IPS-18c (cell line): ENCODE measurements around the gene FAM114A1.
"Not testable (repeated sequence)": the region's sequence is repeated elsewhere in the genome, so short reads cannot be mapped to it uniquely, and the experiment has no call there.

ENCODE experiments used
- H3K4me3 ChIP-seq: 2 replicates; pipeline ENCODE4 v1.7.0; 2013; ENCODE audit warnings: low read depth, mild to moderate bottlenecking, low read length, moderate library complexity; ENCODE audit not compliant: insufficient read depth
- H3K9me3 ChIP-seq: one replicate; pipeline ENCODE4 v1.6.1; 2013; ENCODE audit warnings: mild to moderate bottlenecking, low read length, moderate library complexity; ENCODE audit not compliant: control insufficient read depth, insufficient read depth

FAM114A1 gene

GRCh38 chr4:38884254-38884653 is 16.6 kb downstream of the FAM114A1 start:
- H3K4me3 ChIP-seq = no peak overlapping the region

GRCh38 chr4:38889143-38889542 is 21.5 kb downstream of the FAM114A1 start:
- H3K9me3 ChIP-seq = no peaks in the 10 kb centered on the region
- H3K4me3 ChIP-seq = no peak overlapping the region

More at GRCh38 chr4:38884254-38884653, 16.6 kb downstream of the FAM114A1 start:
- peaks cover 2% of the 10 kb centered on the region for H3K9me3 ChIP-seq

DNA sequence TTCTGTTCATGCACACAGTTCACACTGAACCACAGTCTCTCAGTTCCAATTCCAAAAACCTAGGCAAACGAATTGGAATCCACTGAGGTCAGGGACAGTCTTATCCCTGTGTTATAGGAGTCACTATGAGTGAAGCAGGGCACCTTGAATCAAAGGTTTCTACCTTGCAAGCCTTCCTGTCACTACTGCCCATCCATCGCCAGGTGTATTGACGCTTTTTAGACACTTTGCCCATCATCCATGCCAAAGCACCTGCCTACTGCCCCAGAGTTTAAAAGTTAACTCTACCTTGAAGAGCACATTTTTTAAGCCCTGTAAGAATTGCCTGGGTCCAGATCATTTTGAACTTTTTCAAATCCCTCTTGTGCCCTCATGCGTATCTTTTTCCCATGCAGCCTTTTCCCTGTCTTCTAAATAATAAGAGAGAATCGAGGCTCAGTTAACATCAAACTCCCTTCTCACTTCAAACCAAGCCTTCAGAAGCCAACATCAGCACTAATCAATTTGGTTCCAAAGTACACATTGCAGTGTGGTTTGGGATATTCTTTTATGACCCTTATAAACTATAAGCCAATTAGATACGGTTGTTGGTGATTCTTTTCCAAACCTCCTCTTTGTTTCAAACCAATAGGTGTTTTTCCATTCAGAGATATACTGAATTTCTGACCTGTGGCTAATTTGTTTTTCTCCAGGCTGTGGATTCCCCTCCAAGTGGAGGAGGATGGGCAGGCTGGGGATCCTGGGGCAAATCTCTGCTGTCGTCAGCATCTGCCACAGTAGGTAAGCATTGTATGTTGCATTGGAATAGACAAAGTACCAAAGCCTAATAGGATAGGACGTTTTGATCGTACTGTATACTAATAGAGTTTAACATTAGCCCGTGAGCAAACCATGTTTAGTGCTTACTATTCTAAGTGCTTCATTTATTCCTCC is 23.7 kb downstream of the FAM114A1 start:
- Histone ChIP-seq H3K4me3 (no peak overlapping the region), H3K9me3 (no peaks in the 10 kb centered on the region)

- no peaks in the 10 kb centered on the region for H3K9me3 ChIP-seq
- H3K4me3 ChIP-seq = no peak overlapping the region
Measured at GRCh38 chr4:38894322-38894982, 26.8 kb downstream of the FAM114A1 start.

- Histone ChIP-seq H3K4me3 (no peak overlapping the region), H3K9me3 (no peaks in the 10 kb centered on the region)
Measured at GRCh38 chr4:38896940-38897339, 29.3 kb downstream of the FAM114A1 start.

DNA sequence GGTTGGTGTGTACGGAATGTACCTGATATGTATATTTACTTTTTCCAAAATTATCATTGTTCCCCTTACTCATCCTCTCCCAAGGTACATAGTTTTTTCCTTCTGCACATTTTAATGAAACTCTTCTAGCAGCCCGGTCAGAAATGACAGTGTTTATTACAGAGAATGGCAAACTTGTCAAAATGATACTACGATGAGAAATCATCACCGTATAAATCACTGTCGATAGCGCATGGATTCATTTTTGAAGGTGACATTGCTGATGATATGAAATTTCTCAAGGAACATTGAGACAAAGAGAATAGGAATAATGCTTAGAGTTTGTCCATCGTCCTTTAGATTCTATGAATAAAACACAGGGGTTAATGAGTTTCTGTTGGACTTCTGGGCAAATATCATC is 30.6 kb downstream of the FAM114A1 start:
- Histone ChIP-seq H3K9me3 (no peaks in the 10 kb centered on the region), H3K4me3 (no peak overlapping the region)

GRCh38 chr4:38902221-38902620 is 34.6 kb downstream of the FAM114A1 start:
- no peaks in the 10 kb centered on the region for H3K9me3 ChIP-seq
- no peak overlapping the region for H3K4me3 ChIP-seq

- no peaks in the 10 kb centered on the region for H3K9me3 ChIP-seq
- H3K4me3 ChIP-seq = no peak overlapping the region
Measured at GRCh38 chr4:38902695-38903094, 35.1 kb downstream of the FAM114A1 start.

DNA sequence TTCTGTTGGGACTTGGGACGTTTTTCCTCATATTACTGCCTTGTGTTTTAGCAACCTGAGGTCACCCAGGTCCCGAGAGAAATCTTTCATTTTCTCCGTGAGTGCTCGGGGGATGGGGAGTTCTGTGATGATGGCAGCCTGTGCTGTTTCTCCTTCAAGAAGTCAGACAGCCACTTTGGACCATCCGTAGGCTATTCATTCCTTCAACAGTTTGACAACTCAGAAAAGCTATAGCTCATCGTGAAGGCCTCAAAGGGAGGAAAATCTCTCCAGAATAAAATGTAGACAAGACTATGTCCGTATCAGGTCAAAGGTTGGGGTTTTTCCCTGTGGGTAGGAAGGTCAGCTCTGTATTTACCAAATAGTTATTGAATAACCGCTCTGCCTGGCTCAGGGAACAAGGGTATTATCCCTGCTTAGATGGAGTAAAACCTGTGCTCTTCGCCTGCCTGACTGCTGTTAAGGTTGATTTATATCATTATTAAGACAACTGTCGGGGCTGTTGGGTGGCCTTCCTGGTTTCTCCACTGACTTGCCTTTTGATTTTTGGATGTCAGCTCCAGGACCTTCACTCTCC is 36.6 kb downstream of the FAM114A1 start:
- Histone ChIP-seq H3K4me3 (no peak overlapping the region), H3K9me3 (no peaks in the 10 kb centered on the region)

DNA sequence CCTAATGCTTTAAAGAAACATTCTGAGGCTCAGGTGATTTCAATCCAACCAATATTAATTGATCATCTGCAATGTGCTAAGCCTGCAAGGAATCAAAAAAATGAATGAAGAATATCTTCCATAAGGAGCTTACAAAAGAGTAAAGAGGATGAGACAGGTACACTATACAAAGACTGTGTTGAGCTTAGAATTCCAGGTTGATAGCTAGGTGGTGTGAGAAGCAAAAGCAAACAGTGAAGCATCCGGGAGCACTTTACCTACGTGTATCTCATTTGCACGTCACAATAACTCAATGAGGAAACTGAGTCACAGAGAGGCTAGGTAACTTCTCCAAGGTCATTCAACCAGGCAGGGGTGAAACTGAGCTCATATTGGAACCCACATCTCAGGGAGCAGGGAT is 37.1 kb downstream of the FAM114A1 start:
- no peak overlapping the region for H3K4me3 ChIP-seq
- H3K9me3 ChIP-seq = no peaks in the 10 kb centered on the region

GRCh38 chr4:38905652-38906385 is 38.2 kb downstream of the FAM114A1 start:
- H3K9me3 ChIP-seq = no peaks in the 10 kb centered on the region

GRCh38 chr4:38907696-38908270 is 40.2 kb downstream of the FAM114A1 start:
- H3K4me3 ChIP-seq = no peak overlapping the region
- H3K9me3 ChIP-seq = no peaks in the 10 kb centered on the region

More at GRCh38 chr4:38905652-38906385, 38.2 kb downstream of the FAM114A1 start:
- H3K4me3 ChIP-seq = no peak overlapping the region

GRCh38 chr4:38909015-38909414 is 41.4 kb downstream of the FAM114A1 start:
- no peaks in the 10 kb centered on the region for H3K9me3 ChIP-seq
- no peak overlapping the region for H3K4me3 ChIP-seq

DNA sequence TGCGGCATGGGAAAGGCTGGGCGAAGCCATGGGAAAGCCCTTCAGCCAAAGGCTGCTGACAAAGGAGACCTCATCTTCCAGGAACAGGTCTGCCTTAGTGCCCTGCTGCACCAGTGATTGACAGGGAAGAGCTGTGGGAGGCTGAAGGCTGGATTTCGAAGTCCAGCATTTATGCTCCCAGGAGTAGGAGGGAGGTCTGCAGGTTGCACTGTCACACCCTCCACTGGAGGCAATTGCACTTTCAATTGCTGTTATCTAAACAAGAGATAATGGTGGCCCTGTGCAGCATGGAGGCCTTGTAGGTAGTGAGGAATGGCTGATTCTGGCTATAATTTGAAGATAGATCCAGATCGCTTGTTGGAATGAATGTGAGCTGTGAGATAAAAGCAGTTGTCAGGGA is 43.7 kb downstream of the FAM114A1 start:
- Histone ChIP-seq H3K9me3 (no peaks in the 10 kb centered on the region), H3K4me3 (no peak overlapping the region)

DNA sequence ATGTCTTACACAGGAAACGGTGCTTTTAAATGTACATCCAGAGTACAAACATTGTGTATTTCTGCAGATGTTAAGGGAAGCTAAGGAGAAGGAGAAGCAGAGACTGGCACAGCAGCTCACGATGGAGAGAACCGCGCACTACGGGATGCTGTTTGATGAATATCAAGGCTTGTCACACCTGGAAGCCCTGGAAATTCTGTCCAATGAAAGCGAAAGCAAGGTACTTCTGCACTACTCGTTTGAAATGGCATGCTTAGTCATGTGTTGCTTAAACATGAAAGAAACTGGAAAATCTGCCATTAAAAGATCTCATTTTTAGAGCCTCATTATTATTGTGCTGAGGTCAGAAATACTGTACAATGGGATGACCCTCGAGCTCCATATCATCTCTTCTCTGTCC is 47.2 kb downstream of the FAM114A1 start:
- H3K9me3 ChIP-seq = no peaks in the 10 kb centered on the region
- H3K4me3 ChIP-seq = no peak overlapping the region

- H3K4me3 ChIP-seq, H3K9me3 ChIP-seq: not testable (repeated sequence)
Measured at GRCh38 chr4:38916267-38916666, 48.7 kb downstream of the FAM114A1 start.

DNA sequence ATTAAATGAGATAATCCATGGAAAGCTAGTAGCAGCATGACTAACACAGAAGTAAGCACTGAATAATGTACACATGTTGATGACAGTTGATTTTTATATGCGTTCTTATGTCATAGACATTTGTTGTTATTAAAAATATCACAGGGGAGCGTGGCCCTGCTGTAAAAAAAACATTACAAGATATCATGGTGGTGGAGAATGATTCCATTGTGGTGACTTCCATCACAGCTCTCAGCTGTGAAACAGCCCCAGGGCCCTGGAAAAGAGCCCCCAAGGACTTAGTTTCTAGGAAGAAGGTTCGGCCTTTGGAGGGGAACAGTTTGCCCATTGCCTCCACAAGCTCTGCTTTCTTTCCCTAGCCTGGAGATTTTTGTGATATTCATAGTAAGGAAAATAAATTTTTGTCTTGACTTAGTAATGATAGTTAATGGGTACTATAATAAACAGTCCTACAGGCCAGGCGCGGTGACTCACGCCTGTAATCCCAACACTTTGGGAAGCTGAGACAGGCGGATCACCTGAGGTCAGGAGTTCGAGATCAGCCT is 49.9 kb downstream of the FAM114A1 start:
- H3K9me3 ChIP-seq = no peaks in the 10 kb centered on the region
- H3K4me3 ChIP-seq = no peak overlapping the region
